K562 (cell line): ENCODE measurements around the gene IL11.

Experiments used
- ETV6 ChIP-seq, 3 experiments: fragments of 150-350 bp in 1 of 3; sonication (generic) in 1 of 3; formaldehyde crosslinking in 1 of 3; IDR thresholded peaks; 2 replicates each; pipeline versions ENCODE4 v1.6.1 to v1.8.0; 2014 to 2022; ENCODE audit warnings: borderline replicate concordance in 2 of 3, low read depth in 2 of 3, antibody characterized with exemption in 1 of 3, low read length in 1 of 3, mild to moderate bottlenecking in 1 of 3, missing genetic modification reagents in 1 of 3
- GABPA ChIP-seq: fragments of 200-800 bp; sonication (Bioruptor generic); conservative IDR thresholded peaks from 2 replicates; pipeline ENCODE4 v1.6.1; 2016; ENCODE audit warnings: low read depth, missing genetic modification characterization, missing compliant biosample characterization
- KDM4B ChIP-seq, 2 experiments: fragments of 450-650 bp in 1 of 2; sonication (generic) in 1 of 2; IDR thresholded peaks; 2 replicates each; pipeline ENCODE4 v1.6.1; 2016 to 2017; ENCODE audit warnings: borderline replicate concordance in 2 of 2, antibody characterized with exemption in 1 of 2, low read depth in 1 of 2, mild to moderate bottlenecking in 1 of 2
- POLR2A ChIP-seq: fragments of 450-650 bp; conservative IDR thresholded peaks from 2 replicates; pipeline ENCODE4 v1.6.1; 2016
- THRA ChIP-seq: fragments of 450-650 bp; IDR thresholded peaks from 2 replicates; pipeline ENCODE4 v1.6.1; 2017; ENCODE audit warnings: mild to moderate bottlenecking, moderate library complexity
- ZBTB26 ChIP-seq: fragments of 450-650 bp; formaldehyde crosslinking; IDR thresholded peaks from 2 replicates; pipeline ENCODE4 v1.4.0; 2022; ENCODE audit warnings: missing genetic modification characterization
- ZNF41 ChIP-seq: fragments of 250-450 bp; sonication (Bioruptor Pico); conservative IDR thresholded peaks from 2 replicates; pipeline ENCODE4 v1.4.0; 2020; ENCODE audit warnings: mild to moderate bottlenecking

- no peak for TF ChIP-seq KDM4B (IDR thresholded peaks at IDR 0.05; ENCODE audit: borderline replicate concordance in 2 of 2, low read depth in 1 of 2)
- TF ChIP-seq POLR2A: no peak
- TF ChIP-seq ZBTB26: no peak
- TF ChIP-seq THRA: no peak
- TF ChIP-seq GABPA: no peak
- no peak for TF ChIP-seq ETV6 (IDR thresholded peaks at IDR 0.05; ENCODE audit: borderline replicate concordance in 1 of 2, low read depth in 2 of 2, low read length in 1 of 2)
- no peak for TF ChIP-seq ETV6 (CRISPR knock-in tag; IDR thresholded peaks at IDR 0.05; ENCODE audit: borderline replicate concordance)
- no peak for TF ChIP-seq ZNF41 (CRISPR knock-in tag)
Measured at GRCh38 chr19:55358493-55358892, 11.8 kb downstream of the IL11 start.
